Upper lobe of left lung (tissue), 4 donors: ENCODE results near the gene IL22RA1.

ENCODE experiments used
- POLR2AphosphoS5 ChIP-seq, 2 donors: sonication (generic); formaldehyde crosslinking; IDR thresholded peaks; one replicate each; pipeline ENCODE4 v1.5.1; 2017; ENCODE audit warnings: antibody characterized with exemption in 2 of 2
- TF ChIP-seq, protein P1 (sequence below), 6 experiments: fragments of 450-650 bp in 4 of 6; fragments of 200-600 bp in 2 of 6; sonication (generic) in 2 of 6; IDR thresholded peaks; one replicate each; pipeline ENCODE4 v1.5.1; 2016 to 2019; ENCODE audit warnings: antibody characterized with exemption in 6 of 6

GRCh38 chr1:24107462-24108138 is 35.3 kb downstream of the IL22RA1 start:
- TF ChIP-seq, protein P1, sequence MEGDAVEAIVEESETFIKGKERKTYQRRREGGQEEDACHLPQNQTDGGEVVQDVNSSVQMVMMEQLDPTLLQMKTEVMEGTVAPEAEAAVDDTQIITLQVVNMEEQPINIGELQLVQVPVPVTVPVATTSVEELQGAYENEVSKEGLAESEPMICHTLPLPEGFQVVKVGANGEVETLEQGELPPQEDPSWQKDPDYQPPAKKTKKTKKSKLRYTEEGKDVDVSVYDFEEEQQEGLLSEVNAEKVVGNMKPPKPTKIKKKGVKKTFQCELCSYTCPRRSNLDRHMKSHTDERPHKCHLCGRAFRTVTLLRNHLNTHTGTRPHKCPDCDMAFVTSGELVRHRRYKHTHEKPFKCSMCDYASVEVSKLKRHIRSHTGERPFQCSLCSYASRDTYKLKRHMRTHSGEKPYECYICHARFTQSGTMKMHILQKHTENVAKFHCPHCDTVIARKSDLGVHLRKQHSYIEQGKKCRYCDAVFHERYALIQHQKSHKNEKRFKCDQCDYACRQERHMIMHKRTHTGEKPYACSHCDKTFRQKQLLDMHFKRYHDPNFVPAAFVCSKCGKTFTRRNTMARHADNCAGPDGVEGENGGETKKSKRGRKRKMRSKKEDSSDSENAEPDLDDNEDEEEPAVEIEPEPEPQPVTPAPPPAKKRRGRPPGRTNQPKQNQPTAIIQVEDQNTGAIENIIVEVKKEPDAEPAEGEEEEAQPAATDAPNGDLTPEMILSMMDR (IDR thresholded peaks at IDR 0.05), result no peak
- TF ChIP-seq POLR2AphosphoS5 (IDR thresholded peaks at IDR 0.05), result no peak
